ENCODE measurements around the gene BNIP3. TPM values are rescaled to one million over a fixed set of nuclear protein-coding genes. Genes with fewer than 3 reads are reported as not detected.
A peak's percentile ranks its signal among the peaks of the same experiment; 100 is the strongest.
"Not testable (repeated sequence)": the region's sequence is repeated elsewhere in the genome, so short reads cannot be mapped to it uniquely, and the experiment has no call there.

Gene BNIP3
- total RNA-seq, 1 donor, result 8.1 TPM

DNA sequence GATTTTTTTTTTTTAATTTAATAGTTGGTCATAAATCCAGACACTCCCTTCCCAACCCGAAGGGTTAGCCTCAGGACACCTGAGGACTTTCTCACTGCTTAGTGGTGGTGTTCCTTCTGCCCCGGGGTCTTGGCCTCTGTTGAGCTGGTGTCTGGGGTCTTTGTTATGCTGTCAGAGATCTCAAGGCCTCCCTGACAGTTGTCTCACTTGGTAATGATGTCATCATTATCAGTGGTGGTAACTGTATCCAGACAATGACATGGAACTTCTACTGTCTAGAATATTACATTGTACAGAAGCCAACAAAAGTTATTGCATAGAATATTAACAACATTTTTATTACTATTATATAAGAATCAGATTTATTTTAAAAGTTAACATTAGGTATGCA lies 48.0 kb downstream of the BNIP3 start:
- DNase-seq (ENCODE audit: low read depth in 2 of 3, low spot score in 2 of 3), result no peak

DNA sequence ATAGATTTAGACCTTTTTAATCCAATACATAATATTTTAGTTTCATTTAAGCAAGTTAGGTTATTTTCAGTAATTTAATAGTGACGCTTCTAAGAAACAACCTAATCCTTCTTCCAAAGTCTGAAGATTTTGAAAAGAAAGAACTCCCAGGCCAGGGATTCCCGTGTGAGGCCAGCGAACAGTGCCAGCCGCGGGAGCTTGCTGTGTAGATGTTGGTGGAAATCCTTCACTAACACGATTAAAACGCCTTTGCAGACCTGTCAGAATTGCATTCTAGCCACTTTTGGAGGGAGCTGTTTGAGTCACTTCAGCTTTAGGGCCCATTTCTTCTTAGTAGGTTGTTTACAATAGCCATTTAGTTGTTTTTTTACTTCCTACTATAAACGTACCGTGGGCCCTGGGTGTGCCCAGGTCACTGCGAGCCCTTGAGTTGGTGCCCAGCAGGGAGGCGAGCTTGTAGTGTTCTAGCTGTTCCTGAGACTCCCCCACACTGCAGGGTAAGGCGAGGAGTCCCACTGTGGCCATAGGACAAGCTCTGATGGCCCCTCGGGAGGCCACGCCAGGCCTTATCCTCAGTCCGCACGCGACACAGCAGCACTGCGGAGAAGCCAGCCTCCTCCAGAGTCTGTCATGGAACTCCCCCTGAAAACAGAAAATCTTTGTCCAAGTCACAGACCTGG lies 48.6 kb downstream of the BNIP3 start:
- DNase-seq (ENCODE audit: low read depth in 2 of 3, low spot score in 2 of 3), result no peak

DNA sequence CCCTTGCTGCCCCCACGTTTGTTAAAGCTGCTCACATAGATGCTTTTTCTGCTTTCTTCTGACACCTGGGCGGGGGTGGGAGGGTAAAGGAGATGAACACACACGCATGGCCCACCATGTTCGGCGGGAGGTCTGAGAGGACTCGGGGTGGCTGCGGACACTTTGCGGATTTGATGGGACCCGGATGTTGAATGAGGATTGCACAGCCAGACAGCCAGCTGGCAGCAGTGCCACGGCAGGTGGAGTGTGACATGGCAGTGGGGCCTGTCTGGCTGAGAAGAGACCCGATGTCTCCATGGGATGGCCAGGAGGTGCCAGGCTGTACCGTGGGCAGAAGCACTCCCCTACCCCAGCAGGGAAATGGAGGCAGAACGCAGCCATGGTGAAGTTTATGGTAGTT lies 49.7 kb downstream of the BNIP3 start:
- DNase-seq (ENCODE audit: low read depth in 2 of 3, low spot score in 2 of 3), result no peak

DNA sequence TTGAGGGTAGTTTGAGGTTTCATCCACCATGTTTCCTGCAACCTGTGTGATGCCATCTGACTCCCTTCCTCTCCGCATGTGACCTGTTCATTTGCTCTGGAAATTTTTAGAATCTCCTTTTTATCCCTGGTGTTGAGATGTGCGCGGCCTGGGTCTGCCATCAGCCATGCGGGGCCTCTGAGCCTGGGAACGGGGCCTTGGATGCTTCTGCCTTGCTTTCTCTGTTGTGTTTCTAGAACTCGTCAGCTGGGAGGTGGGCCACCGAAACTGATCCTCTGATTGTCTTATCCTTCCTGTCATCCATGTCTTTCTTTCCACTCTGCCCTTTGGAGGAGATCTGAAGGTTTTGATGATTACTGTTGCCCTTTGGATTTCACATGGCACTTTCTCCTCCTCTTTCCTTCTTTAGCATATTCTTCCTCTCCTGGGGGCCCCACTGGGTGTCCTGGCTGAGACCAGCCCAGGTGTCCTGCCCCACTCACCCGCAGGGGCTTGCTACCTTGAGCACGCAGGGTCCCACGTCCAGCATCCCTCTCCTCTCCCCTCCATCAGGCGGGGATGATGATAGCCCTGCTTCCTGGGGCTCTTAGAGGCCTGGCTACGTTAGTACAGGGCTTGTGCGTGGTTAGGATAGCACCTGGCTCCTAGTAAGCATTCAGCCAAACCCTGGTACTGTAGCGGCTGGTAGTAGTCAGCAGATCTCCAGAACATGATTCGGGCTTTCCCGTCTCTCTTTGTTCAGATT lies 51.0 kb downstream of the BNIP3 start:
- no peak for DNase-seq (ENCODE audit: low read depth in 2 of 3, low spot score in 2 of 3)

DNA sequence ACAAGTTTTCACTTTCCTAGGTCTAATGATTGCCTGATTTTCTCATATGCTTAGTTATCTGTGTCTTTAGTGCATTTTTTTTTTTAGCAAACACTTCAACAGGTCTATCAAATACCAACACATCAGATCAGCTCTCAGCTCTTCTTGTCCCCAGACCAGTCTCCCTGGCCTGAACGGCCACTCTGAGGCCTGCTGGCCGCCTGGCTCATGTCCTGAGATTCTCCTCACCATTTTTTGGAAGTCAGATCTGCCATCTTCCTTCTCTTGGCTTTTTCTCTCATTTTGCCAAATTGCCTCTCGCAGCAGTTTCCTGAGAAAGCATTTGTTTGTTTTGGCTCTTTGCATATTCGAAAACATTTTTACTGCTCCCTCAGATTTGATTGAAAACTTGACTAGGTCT lies 51.6 kb downstream of the BNIP3 start:
- DNase-seq (ENCODE audit: low read depth in 2 of 3, low spot score in 2 of 3), result no peak

DNA sequence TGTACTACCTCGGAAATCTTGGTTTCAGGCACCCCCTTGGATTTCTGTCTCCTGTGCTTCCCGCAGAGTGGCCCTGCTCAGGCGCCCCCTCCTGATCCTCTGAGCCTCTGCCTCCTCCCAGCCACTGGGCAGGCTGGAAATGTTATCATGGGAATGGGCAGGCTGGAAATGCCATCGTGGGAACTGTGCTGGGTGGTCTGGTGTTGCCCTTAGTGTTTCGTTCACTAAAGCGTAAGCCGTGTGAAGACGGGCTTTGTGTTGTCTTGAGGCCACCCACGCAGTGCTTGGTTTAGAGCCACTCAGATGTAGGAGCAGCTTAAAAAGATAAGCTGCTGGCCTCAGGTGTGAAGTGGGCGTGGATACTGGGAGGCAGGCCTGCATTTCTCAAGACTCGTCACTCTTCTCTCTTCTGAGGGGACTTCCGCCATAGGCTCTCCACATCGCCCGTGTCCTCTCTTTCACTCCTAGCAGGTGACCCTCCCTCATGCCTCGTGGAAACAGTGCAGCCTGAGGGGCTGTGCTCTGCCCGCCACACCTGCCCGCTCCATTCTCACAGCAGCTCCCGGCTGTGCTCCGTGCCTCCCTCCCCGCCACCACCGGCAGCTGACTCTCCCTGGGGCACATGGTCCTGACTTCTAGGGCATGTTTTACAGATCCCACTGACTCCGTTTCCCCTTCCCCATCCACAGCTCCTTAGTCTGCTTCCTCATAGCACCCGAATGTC lies 52.4 kb downstream of the BNIP3 start:
- DNase-seq (ENCODE audit: low read depth in 2 of 3, low spot score in 2 of 3), result no peak

DNA sequence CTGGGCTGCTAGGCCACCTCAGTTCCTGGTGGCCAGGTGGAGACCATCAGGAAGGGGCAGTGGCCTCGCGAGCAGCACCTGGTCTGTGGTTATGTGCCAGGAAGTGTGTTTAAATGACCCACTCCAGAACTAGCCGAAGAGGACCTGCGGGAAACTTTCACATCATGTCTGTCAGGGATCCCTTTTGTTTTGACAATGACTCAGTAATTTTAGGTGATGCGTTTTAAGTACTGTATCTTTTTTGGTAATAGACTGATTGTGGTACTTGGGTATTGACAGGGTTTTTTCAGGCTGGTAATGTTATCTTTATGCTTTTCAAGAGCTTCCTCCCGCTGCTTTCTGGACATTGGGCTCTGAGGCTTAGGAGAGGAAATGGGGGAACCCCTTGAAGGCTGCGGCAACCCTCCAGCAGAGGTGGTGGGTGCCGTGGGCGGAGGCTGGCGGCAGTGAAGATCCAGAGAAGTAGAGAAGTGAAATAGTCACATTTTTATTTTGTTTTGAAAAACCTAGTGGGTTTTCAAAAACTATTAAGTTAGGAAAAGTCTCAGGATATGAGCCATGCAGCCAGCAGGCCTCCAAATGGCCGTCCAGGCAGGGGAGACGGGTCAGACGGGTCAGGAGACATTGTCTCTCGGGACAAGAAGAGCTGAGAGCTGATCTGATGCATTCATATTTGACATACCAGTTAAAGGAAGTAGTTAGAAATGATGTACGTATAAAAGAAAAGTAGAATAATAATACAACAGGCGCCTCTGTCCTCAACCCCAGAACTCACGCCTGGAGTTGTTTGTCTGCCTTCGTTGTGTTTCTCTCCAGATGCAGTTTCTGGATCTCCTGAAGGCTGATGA lies 53.3 kb downstream of the BNIP3 start:
- DNase-seq (ENCODE audit: low read depth in 2 of 3, low spot score in 2 of 3), result peak in 2 of 3 donors; percentile 17 to 49

DNA sequence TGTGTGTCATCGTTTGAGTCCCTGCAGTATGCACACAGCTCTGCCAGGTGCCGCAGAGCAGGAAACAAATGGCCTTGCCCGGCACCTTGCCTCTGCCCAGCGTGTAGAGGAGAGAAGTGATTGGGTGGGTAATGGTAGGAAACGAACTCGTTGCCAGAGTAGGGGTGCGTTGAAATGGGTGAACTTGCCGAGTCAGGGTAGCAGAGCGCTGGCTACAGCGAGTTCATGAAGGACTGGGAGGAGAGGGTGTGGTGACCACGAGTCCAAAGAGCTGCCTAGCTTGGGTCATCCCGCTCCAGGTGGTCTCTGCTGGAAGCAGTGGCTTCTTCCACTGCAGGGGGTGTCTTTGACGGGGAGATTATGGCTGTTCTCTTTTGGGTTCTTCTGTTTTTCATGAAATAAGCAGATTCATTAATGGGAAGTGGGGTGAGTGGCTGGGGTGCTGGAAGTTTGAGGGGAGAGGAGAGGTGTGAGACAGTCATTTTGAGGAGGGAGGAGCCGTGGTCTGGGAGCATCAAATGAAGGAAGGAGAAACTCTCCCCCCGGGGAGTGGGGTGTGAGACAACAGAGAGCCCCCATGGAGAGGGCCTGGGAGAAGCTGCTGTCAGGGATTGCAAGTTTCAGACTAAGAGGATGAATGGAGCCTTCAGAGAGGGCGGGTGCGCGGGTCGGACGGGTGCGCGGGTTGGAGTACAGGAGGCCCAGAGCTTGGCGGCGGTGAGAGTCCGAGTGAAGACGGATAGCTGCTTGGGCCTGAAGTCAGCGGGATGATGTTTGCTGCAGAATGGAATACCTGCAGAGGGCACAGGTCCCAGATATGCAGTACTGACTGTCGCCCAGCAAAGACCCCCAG lies 54.8 kb downstream of the BNIP3 start:
- DNase-seq (ENCODE audit: low read depth in 2 of 3, low spot score in 2 of 3), result no peak

DNA sequence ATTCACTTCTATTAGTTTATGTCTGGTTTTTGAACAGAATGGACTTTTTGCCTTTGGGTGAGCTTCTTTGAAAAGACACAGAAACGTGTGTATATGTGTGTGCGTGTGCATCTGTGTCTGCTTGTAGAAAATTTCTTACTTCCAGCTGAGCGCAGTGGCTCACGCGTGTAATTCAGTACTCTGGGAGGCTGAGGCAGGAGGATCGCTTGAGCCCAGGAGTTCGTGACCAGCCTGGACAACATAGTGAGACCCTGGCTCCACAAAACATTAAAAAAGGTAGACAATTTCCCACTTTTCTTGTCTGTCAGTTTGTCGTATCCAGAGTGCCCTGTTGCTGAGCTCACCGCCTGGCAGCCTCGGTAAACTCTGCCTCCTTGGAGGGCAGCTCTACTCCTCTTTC lies 55.5 kb downstream of the BNIP3 start:
- DNase-seq (ENCODE audit: low read depth in 2 of 3, low spot score in 2 of 3), result no peak

DNA sequence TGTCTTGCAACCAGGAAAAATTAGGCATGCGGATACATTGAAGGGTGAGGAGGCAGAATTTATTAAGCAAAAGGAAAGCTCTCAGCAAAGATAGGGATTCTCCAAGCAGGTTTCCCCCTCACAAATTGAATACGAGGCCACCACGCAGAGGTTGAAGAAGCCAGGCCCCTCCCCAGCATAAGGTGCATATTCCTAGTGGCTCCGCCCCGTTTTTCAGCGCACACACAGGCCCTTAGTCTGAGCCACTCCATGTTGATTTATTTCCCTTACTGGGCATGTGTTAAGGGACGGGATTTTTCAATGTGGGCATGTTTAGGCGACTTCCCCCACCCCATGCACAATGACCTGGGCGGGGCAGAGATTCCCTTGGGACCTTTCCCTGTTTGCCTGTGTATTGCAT lies 56.0 kb downstream of the BNIP3 start:
- no peak for DNase-seq (ENCODE audit: low read depth in 2 of 3, low spot score in 2 of 3)

DNA sequence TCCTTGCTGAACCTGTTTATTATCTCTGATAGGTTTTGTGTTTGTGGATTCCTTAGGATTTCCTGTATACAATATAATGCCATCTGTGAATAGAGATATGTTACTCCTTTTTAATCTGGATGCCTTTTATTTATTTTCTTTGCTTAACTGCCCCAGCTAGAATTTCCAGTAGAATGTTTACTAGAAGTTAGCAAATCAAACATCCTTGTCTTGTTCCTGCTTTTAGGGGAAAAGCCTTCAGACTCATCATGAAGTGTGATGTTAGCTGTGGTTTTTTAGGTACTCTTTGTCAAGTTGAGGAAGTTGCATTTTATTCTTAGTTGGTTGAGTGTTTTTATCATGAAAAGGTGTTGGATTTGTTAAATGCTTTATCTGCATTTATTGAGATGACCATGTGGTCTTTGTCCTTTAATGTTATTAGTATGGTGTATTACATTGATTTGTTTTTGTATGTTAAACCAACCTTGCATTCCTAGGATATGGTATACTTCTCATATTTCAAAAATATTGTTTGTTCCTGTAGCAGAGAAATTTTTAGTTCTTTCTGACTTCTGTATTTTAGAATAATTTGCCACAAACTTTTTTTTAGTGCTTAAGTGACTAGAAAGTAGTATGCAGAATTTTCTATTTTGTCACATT lies 56.6 kb downstream of the BNIP3 start:
- DNase-seq (ENCODE audit: low read depth in 2 of 3, low spot score in 2 of 3), result peak in 1 of 3 donors; percentile 16

DNA sequence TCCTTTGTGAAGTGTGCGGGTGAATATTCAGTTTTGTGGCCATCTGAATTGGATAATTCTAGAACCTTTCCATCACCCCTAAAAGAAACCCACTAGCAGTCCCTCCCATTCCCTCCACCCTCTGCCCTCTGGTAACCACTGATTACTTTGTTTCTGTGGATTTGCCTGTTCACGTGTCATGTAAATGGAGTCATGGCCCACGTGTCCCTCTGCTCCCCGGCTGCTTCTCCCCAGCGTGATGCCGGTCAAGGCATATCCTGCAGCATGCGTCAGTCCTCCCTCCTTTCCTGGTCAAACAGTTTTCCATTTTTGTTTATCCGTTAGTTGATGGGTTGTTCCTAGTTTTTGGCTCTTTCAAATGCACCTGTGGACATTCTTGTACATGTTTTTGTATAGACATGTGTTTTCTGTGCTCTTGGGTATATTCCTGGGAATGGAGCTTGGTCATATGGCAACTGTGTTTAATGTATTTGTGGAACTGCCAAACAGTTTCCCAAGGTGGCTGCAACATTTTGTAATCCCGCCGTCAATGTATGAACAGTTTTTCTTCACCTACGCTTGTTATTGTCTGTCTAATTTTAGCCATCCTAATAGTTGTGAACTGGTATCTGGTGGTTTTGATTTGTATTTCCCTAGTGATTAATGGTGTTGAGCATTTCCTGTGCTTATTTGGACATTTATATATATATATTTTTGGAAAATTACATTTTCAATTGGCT lies 58.5 kb downstream of the BNIP3 start:
- no peak for DNase-seq (ENCODE audit: low read depth in 2 of 3, low spot score in 2 of 3)

DNA sequence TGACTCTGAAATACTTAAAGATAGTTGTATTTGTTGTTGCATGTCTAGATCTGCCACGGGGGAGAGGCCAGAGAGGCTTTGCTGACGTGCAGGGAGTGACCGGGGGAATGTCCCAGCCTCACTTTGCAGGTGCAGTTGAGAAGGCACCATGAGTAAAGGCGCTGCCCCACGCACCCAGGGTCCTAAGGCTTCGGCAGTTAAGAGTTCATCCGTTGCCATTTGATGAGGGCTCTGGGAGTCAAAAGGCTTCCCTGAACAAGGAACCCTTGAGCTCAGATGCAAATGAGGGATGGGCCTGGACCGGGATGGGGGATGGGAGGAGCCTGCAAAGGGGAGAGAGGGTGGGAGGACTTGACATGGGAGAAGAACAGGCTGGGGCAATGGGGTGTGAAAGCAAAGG lies 60.5 kb downstream of the BNIP3 start:
- DNase-seq (ENCODE audit: low read depth in 2 of 3, low spot score in 2 of 3), result no peak

DNA sequence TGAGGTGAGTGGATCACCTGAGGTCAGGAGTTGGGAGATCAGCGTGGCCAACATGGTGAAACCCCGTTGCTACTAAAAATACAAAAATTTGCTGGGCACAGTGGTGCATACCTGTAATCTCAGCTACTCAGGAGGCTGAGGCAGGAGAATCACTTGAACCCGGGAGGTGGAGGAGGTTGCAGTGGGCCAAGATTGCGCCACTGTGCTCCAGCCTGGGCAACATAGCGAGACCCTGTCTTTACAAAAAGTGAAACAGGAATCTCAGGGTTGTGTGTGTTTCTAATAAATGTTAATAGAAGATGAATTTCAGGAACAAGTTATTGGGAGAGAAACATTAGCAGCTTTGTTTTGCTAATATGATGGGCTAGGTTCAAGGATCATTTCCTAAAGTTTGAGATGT lies 61.0 kb downstream of the BNIP3 start:
- no peak for DNase-seq (ENCODE audit: low read depth in 2 of 3, low spot score in 2 of 3)

DNA sequence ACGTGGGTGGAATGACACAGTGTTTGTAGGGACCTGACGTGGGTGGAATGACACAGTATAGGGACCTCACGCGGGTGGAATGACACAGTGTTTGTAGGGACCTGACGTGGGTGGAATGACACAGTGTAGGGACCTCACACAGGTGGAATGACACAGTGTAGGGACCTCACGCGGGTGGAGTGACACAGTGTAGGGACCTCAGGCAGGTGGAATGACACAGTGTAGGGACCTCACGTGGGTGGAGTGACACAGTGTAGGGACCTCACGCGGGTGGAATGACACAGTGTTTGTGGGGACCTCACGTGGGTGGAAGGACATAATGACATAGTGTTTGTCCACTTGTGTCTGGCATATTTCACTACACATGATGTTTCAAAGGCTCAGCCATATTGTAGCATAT lies 61.6 kb downstream of the BNIP3 start:
- no peak for DNase-seq (ENCODE audit: low read depth in 2 of 3, low spot score in 2 of 3)

DNA sequence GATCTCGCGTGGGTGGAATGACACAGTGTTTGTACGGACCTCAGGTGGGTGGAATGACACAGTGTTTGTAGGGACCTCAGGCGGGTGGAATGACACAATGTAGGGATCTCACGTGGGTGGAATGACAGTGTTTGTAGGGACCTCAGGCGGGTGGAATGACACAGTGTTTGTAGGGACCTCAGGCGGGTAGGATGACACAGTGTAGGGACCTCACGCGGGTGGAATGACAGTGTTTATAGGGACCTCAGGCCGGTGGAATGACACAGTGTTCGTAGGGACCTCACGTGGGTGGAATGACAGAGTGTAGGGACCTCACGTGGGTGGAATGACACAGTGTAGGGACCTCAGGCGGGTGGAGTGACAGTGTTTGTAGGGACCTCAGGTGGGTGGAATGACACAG lies 62.3 kb downstream of the BNIP3 start:
- DNase-seq (ENCODE audit: low read depth in 2 of 3, low spot score in 2 of 3), result not testable (repeated sequence)

All from hematopoietic multipotent progenitor cell (in vitro differentiated cells).